ENCODE data around the gene TNK1. TPM values are rescaled to one million over a fixed set of nuclear protein-coding genes. Genes with fewer than 3 reads are reported as not detected.

TNK1 gene
- total RNA-seq, 1 experiment from 2014 or later: 6.1 TPM

DNA sequence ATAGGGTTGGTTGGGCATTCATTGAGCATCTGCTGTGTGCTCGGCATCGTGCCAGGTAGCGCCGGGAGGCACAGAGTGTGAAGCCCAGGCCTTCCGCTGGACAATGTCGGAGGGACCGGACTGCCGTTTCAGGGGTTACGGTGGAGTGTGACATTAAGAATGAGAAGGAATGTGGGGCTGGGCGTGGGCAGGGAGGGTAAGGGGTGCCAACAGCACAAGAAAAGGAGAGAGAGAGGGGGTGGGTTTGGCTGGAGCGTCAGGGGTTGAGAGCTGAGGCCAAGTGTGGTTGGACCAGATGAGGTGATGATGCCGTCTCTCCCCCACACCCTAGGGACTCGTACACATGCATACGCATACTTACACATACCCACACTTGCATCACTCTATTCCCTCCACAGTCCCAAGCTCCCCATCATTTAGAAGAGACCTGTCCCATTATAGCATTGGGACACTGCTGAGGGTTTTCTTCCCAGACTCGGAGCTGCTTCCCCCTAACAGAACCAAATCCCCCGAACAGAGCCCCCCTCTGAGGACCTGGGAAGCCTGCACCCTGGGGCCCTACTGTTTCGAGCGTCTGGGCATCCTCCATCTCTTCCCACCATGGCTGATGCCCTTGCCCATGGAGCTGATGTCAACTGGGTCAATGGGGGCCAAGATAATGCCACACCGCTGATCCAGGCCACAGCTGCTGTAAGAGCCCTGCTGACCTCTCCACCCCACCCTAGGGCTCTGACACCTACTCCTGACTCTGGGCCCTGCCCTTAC, 32.2 kb upstream of the TNK1 start:
- H3K4me1 ChIP-seq: peaks cover 3% of the 10 kb centered on the region; the same call in 1 of the 2 replicates
- Mint-ChIP-seq H3K4me3 (ENCODE audit: unreplicated experiment) (no peak overlapping the region), H3K36me3 (ENCODE audit: insufficient read depth, unreplicated experiment) (peaks cover 9% of the 10 kb centered on the region), H3K27me3 (ENCODE audit: insufficient read depth, unreplicated experiment) (no peaks in the 10 kb centered on the region), H3K4me1 (ENCODE audit: low read depth, unreplicated experiment) (peaks cover 12% of the 10 kb centered on the region), H3K27ac (ENCODE audit: unreplicated experiment) (no peak overlapping the region), H3K9me3 (ENCODE audit: unreplicated experiment) (no peaks in the 10 kb centered on the region)
- no peaks in the 10 kb centered on the region for H3K9me3 ChIP-seq
- TF ChIP-seq, protein P1, sequence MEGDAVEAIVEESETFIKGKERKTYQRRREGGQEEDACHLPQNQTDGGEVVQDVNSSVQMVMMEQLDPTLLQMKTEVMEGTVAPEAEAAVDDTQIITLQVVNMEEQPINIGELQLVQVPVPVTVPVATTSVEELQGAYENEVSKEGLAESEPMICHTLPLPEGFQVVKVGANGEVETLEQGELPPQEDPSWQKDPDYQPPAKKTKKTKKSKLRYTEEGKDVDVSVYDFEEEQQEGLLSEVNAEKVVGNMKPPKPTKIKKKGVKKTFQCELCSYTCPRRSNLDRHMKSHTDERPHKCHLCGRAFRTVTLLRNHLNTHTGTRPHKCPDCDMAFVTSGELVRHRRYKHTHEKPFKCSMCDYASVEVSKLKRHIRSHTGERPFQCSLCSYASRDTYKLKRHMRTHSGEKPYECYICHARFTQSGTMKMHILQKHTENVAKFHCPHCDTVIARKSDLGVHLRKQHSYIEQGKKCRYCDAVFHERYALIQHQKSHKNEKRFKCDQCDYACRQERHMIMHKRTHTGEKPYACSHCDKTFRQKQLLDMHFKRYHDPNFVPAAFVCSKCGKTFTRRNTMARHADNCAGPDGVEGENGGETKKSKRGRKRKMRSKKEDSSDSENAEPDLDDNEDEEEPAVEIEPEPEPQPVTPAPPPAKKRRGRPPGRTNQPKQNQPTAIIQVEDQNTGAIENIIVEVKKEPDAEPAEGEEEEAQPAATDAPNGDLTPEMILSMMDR (IDR thresholded peaks at IDR 0.05; ENCODE audit: insufficient read depth in 1 of 2, low read depth in 1 of 2, low read length in 1 of 2, severe bottlenecking in 1 of 2, unreplicated experiment in 1 of 2): no peak
- H3K36me3 ChIP-seq (ENCODE audit: control insufficient read depth, insufficient read depth, low read length): no peaks in the 10 kb centered on the region
- no TSS peak for BruUV-seq (replicated peaks)
- no peaks in the 10 kb centered on the region for H3K27me3 ChIP-seq (replicated peaks; ENCODE audit: control insufficient read depth, insufficient read depth, low read length)
- POLR2A ChIA-PET: interaction anchor here (0.6 kb wide), 1 partner anchor 39 kb away, joined by 5 read pairs; no protein-coding TSS in a partner anchor
- intact Hi-C loops (cut with micrococcal nuclease; ENCODE audit: unreplicated experiment): no loop called here
- CTCF ChIA-PET: interaction anchor here (1.7 kb wide), 1 partner anchor 19 kb away, joined by 5 read pairs; no protein-coding TSS in a partner anchor
- no peak for DNase-seq
- H3K4me3 ChIP-seq (ENCODE audit: low read depth, low read length): no peak overlapping the region

DNA sequence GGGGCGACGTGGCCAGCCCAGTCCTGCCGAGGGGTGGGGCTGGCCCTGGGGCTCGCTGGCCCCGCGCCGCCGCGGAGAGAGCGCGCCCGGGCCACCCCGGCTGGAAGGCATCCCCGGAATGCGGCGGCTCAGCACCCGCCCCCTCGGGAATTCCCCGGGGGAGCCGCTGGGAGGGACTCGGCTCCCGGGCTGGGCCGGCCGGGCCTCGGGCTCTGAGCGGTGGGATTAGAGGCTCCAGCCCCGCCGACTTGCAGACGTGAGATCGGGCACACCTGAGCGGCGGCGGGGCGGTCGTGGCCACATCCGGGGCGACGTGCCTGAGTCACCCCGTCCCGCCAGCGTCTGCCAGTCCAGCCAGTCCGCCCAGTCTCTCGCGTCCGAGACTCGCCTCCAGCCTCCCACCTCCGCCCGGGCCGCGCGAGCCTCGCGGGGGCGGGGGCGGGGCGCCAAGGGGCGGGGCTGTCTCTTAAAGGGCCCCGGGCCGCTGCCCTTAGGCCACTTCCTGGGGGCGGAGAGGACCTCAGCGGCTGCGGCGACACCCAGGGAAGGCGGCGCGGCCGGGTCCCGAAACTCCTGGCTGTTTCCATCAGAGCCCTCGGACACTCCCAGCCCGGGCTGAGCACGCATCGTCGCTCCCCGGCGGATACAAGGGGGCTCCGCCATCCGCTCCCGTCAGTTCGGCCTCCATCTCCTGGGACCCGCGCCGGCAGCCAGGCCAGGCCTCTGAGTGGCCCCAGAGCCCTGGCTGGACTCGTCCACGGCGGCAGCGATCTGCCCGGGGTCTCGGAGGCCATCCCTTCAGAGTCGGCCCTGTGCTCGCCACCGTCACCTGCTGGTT, 29.0 kb upstream of the TNK1 start, which contains the start of gene KCTD11:
KCTD11 (plus strand) TSS at position 498 of the 838 bp plus-strand sequence.
- CTCF ChIA-PET: no interaction called here
- no TSS peak for BruUV-seq (replicated peaks)
- Histone ChIP-seq H3K4me1 (peaks cover 3% of the 10 kb centered on the region; the same call in 1 of the 2 replicates), H3K27me3 (replicated peaks; ENCODE audit: control insufficient read depth, insufficient read depth, low read length) (no peaks in the 10 kb centered on the region), H3K9me3 (no peaks in the 10 kb centered on the region), H3K4me3 (ENCODE audit: low read depth, low read length) (peak within 1 kb of the TSS; percentile 63), H3K36me3 (ENCODE audit: control insufficient read depth, insufficient read depth, low read length) (no peaks in the 10 kb centered on the region)
- Mint-ChIP-seq H3K27ac (ENCODE audit: unreplicated experiment) (peak within 1 kb of the TSS; percentile 88), H3K9me3 (ENCODE audit: unreplicated experiment) (no peaks in the 10 kb centered on the region), H3K27me3 (ENCODE audit: insufficient read depth, unreplicated experiment) (no peaks in the 10 kb centered on the region), H3K36me3 (ENCODE audit: insufficient read depth, unreplicated experiment) (peaks cover 5% of the 10 kb centered on the region), H3K4me3 (ENCODE audit: unreplicated experiment) (peak within 1 kb of the TSS; percentile 83), H3K4me1 (ENCODE audit: low read depth, unreplicated experiment) (peaks cover 11% of the 10 kb centered on the region)
- TF ChIP-seq, protein P1 (IDR thresholded peaks at IDR 0.05; ENCODE audit: insufficient read depth in 1 of 2, low read depth in 1 of 2, low read length in 1 of 2, severe bottlenecking in 1 of 2, unreplicated experiment in 1 of 2): peak in 1 of 2 experiments; percentile 37
- POLR2A ChIA-PET: interaction anchor here (0.6 to 1.0 kb wide), 2 partner anchors 22 to 65 kb away, joined by 3 to 15 read pairs; no protein-coding TSS in a partner anchor
- intact Hi-C loops (cut with micrococcal nuclease; ENCODE audit: unreplicated experiment): loop anchor here (2.0 to 5.0 kb wide), 2 partner anchors 53 to 125 kb away; partner anchors contain the start of genes TMEM256 and ZBTB4
- DNase-seq: peak; percentile 88 to 90

DNA sequence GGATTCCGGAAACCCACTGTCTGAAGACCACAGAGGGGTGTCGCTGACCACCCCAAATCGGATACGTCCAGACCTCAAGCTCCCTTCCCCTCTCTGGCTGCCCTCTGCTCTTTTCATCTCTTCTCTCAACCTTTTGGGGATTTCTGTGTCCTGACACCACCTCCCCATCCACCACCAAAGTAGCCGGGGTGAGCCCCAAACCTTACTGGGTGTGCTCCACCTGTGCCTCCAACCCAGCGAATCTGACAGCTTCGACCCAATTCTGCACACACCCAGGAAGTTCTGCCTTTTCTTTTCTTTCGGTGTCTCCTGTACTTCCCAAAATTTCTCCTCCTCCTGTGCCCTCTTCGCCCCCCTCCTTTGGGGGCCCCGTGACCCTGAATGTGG, 28.4 kb upstream of the TNK1 start:
- CTCF ChIA-PET: no interaction called here
- H3K27me3 Mint-ChIP-seq (ENCODE audit: insufficient read depth, unreplicated experiment): no peaks in the 10 kb centered on the region

More for the DNA sequence above, 28.4 kb upstream of the TNK1 start:
- no peak for DNase-seq
- H3K4me1 Mint-ChIP-seq (ENCODE audit: low read depth, unreplicated experiment): peaks cover 11% of the 10 kb centered on the region
- H3K27ac Mint-ChIP-seq (ENCODE audit: unreplicated experiment): peak overlapping the region; percentile 85
- no peaks in the 10 kb centered on the region for H3K9me3 Mint-ChIP-seq (ENCODE audit: unreplicated experiment)
- peaks cover 4% of the 10 kb centered on the region for H3K36me3 Mint-ChIP-seq (ENCODE audit: insufficient read depth, unreplicated experiment)
- H3K4me3 Mint-ChIP-seq (ENCODE audit: unreplicated experiment): peak overlapping the region; percentile 83
- Histone ChIP-seq H3K4me1 (peaks cover 3% of the 10 kb centered on the region; the same call in 1 of the 2 replicates), H3K4me3 (ENCODE audit: low read depth, low read length) (peak overlapping the region; percentile 63), H3K27me3 (replicated peaks; ENCODE audit: control insufficient read depth, insufficient read depth, low read length) (no peaks in the 10 kb centered on the region), H3K36me3 (ENCODE audit: control insufficient read depth, insufficient read depth, low read length) (no peaks in the 10 kb centered on the region), H3K9me3 (no peaks in the 10 kb centered on the region)
- POLR2A ChIA-PET: interaction anchor here (0.6 kb wide), 1 partner anchor 65 kb away, joined by 15 read pairs; no protein-coding TSS in a partner anchor
- BruUV-seq (replicated peaks): TSS peak; percentile 61
- intact Hi-C loops (cut with micrococcal nuclease; ENCODE audit: unreplicated experiment): loop anchor here (5.0 kb wide), 1 partner anchor 125 kb away; the partner anchor contains the start of gene ZBTB4
- TF ChIP-seq, protein P1 (IDR thresholded peaks at IDR 0.05; ENCODE audit: insufficient read depth in 1 of 2, low read depth in 1 of 2, low read length in 1 of 2, severe bottlenecking in 1 of 2, unreplicated experiment in 1 of 2): peak in 1 of 2 experiments; percentile 59

Data from Caco-2 (cell line).